A172 (cell line): ENCODE data around the gene GAPVD1. TPM values are rescaled to one million over a fixed set of nuclear protein-coding genes. Genes with fewer than 3 reads are reported as not detected.
A peak's percentile ranks its signal among the peaks of the same experiment; 100 is the strongest.
"Not testable (repeated sequence)": the region's sequence is repeated elsewhere in the genome, so short reads cannot be mapped to it uniquely, and the experiment has no call there.

ENCODE experiments used
- DNase-seq: peaks from one replicate; pipeline ENCODE4 v3.0.0-alpha.2; 2015; ENCODE audit warnings: low spot score
- total RNA-seq: library from RNA; depleted of rRNA; stranded (reverse); fragments of >200 nt; shearing (Covaris generic); gene quantifications from 2 replicates; pipeline ENCODE4 v1.2.3, GENCODE V29; 2014; rRNA removed

The GAPVD1 gene
- 46.3 and 58.8 TPM in 2 replicates for total RNA-seq

GRCh38 chr9:125261501-125262293 is at the start of gene GAPVD1:
Gene GAPVD1 (plus strand): TSS chr9:125261826. CDS start chr9:125298922, 37,096 bp downstream.
- DNase-seq: peak; percentile 82

DNA sequence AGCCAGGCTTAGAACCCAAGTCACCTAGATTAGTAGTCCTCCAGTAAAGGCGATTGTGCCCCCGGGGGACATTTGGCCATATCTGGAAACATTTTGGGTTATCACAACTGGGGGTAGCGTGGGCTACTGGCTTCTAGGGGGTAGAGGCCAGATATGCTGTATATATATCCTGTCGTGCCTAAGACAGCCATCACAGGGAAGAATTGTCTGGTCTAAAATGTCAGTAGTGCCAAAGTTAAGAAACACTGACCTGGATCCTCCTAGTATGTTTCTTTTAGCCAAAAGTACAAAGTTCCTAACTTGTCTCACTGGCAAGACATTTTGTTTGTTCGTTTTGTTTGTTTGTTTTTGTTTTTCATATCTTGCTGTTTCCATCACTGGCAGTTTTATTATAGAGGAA is 47.4 kb upstream of the GAPVD1 start:
- no peak for DNase-seq

GRCh38 chr9:125218621-125219020 is 43.0 kb upstream of the GAPVD1 start:
- no peak for DNase-seq

- not testable (repeated sequence) for DNase-seq
These were observed 36.8 kb upstream of the GAPVD1 start for GRCh38 chr9:125224858-125225257.

DNA sequence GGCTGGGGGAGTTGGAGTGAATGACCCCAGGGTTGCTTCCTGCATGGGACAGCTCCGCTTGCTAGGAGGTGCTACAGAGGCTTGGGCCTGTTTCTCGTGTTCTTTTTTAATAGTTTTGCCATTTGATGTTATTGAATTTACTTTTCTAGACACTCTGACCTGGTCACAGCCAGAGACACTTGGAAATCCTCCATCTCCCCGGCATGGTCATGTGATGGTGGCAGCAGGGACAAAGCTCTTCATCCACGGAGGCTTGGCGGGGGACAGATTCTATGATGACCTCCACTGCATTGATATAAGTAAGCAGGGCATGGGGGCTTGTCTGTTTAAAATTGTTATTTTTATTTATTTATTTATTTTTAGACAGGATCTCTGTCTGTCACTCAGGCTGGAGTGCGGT is 33.9 kb upstream of the GAPVD1 start:
- DNase-seq: no peak

DNA sequence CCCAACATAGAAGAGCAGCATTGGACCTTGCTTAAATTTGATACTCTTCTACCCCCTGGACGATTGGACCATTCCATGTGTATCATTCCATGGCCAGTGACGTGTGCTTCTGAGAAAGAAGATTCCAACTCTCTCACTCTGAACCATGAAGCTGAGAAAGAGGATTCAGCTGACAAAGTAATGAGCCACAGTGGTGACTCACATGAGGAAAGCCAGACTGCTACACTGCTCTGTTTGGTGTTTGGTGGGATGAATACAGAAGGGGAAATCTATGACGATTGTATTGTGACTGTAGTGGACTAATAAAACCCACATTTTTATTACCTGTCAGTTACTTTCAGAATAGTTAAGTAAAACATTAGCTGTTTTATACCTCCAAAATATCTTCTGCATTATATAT is 27.9 kb upstream of the GAPVD1 start:
- DNase-seq: peak; percentile 98

GRCh38 chr9:125234099-125234498 is 27.5 kb upstream of the GAPVD1 start:
- not testable (repeated sequence) for DNase-seq

DNA sequence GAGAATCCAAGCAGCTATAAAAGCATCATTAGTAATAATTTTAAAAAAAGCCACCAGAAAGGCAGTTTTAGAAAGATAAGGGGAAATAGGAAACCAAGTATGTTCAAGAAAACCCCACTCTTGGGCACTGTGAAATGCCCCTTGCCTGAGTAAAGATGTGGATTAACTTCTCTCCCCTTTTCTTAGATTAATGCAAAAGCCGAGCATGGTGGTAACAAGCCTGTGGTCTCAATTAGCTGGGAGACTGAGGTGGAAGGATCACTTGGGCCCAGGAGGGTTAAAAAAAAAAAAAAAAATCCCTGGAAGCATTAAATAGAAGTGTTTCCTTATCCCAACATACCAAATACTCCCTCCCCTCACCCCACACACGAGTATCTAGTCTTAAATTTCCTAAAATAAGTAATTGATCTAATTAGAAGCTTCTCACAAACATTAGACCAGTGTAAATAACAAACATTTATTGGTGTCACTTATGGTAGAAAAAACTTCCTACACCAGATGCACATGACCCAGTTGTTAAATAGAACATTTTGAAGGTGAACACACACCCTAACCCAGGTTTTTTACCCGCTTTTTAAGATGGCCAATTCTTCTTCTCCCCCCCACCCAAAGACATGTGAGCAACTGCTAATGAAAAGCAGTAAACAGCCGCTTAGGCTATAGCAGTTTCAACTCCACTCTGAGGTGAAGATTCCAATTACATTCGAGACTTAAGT is 25.7 kb upstream of the GAPVD1 start:
- DNase-seq: no peak

DNA sequence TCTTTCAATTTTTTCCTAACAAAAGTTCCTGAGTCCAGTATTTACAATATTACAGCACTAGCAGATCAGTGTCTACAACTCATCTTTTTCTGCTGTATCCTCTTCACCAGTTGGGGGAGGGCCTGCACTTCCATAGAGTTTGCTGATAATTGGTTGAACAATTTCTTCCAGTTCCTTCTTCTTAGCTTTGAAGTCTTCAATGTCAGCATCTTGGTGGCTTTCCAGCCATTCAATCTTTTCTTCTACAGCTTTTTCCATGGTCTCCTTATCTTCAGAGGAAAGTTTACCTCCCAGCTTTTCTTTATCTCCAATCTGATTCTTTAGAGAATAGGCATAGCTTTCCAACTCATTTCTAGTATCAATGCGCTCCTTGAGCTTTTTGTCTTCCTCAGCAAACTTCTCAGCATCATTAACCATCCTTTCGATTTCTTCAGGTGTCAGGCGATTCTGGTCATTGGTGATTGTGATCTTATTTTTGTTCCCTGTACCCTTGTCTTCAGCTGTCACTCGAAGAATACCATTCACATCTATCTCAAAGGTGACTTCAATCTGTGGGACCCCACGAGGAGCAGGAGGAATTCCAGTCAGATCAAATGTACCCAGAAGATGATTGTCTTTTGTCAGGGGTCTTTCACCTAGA is 25.0 kb upstream of the GAPVD1 start:
- DNase-seq: not testable (repeated sequence)

GRCh38 chr9:125238127-125238914 is 23.3 kb upstream of the GAPVD1 start:
- DNase-seq: no peak

GRCh38 chr9:125238915-125239446 is 22.6 kb upstream of the GAPVD1 start:
- no peak for DNase-seq

DNA sequence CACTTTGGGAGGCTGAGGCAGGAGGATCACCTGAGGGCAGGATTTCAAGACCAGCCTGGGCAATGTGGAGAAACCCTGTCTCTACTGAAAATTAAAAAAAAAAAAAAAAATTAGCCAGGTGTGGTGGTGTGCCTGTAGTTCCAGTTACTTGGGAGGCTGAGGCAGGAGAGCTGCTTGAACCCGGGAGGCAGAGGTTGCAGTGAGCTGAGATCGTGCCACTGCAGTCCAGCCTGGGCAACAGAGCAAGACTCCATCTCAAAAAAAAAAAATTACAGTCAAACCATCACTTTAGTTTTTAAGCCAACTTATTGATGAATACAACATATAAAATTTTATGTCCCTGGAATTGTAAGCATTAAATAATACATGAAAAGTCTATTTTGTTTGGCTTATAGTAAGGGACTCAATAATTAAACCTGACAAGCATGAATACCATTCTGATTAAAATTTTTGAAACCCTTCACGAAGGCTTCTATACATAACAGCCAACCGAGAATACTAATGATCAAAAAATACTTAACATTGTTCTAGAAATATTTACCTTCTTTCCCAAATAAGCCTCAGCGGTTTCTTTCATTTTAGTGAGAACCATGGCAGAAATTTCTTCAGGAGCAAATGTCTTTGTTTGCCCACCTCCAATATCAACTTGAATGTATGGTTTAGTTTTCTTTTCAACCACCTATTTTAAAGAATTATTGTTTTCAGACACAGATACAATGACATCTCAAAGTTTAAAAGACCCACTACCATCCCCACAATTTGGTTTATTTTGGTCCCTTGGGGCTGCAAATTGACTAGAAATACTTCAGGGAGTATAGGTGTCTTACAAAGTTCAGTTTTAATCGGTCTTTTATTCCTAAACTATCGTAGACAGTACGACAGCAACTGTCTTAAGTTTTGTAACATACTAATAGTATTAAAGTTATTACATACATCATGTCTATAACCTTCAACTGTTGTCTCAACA is 21.7 kb upstream of the GAPVD1 start:
- DNase-seq: no peak

GRCh38 chr9:125240649-125240999 is 21.0 kb upstream of the GAPVD1 start:
- peak; percentile 43 for DNase-seq

- peak; percentile 100 for DNase-seq
These were observed 20.4 kb upstream of the GAPVD1 start, which contains the start of gene HSPA5 for GRCh38 chr9:125241000-125241862. Gene HSPA5 (minus strand): TSS chr9:125241343. CDS start chr9:125241126, 217 bp downstream.

DNA sequence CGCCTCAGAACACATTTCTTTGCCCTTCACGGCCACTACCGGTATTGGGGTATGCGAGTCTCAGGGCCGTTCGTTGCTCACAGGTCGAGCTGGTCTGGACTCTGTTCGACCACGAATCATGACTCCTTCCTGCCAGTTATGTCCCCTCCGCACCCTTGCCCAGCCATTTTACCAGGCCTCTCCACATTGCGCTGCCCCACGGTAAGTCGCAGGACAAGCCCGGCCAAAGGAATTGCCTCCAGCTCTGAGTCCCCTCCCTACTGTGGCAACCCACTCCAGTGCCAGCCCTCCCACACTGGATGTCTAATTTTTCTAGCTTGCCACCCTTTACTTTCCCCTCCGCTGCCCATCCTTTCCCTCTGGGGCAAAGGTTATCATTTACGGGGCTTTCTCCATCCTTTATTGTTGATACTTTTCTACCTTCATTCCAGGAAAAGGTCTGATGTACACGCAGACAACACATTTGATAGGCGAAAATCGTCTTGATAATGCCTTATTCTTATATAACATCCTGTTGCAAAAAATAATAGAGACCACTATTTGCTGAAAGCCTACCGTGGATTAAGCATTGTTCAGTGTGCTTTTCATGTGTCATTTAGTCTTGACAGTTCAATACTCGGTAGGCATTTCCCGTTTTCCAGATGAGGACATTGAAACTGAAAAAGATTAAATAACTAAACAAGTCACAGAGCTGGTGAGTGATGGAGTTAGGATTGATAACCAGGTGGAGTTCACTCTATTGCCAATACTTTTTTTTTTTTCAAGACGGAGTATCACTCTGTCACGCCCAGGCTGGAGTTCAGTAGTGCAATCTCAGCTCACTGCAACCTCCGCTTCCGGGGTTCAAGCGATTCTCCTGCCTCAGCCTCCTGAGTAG is 19.5 kb upstream of the GAPVD1 start:
- no peak for DNase-seq

- DNase-seq: no peak
These were observed 17.8 kb upstream of the GAPVD1 start for GRCh38 chr9:125243792-125244260.

DNA sequence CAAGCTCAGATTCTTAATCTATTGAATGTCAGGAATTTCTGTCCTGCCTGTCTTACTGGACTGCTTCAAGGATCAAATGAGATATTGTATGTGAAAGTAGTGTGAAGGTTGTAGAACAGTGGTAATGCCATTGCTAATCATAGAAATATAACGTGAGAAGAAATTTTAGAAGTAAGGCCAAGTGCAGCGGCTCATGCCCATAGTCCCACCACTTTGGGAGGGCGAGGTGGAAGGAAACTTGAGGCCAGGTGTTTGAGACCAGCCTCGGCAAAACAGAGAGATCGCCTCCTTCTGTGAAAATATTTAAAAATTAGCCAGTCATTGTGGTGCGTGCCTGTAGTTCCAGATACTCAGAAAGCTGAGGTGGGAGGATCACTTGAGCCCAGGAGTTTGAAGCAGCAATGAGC is 15.4 kb upstream of the GAPVD1 start:
- DNase-seq: no peak

- no peak for DNase-seq
These were observed 7.4 kb upstream of the GAPVD1 start for GRCh38 chr9:125254231-125254630.
